22Rv1 (cell line): Measurements from ENCODE around the gene CTNND2.

Source experiments
- H3K27ac ChIP-seq: fragments of 450-650 bp; 2 replicates; pipeline ENCODE4 v1.5.1; 2017
- CTCF ChIP-seq: fragments of 450-650 bp; IDR thresholded peaks from 2 replicates; pipeline ENCODE4 v1.5.1; 2017; ENCODE audit warnings: mild to moderate bottlenecking
- ZFX ChIP-seq: fragments of 450-650 bp; IDR thresholded peaks from 2 replicates; pipeline ENCODE4 v1.6.1; 2017; ENCODE audit warnings: antibody characterized with exemption, borderline replicate concordance

Gene CTNND2

GRCh38 chr5:11719888-11720481 lies 184.3 kb downstream of the CTNND2 start:
- TF ChIP-seq CTCF (peak; percentile 84), ZFX (no peak)
- H3K27ac ChIP-seq: no peak overlapping the region

GRCh38 chr5:11715461-11716196 lies 188.6 kb downstream of the CTNND2 start:
- no peak overlapping the region for H3K27ac ChIP-seq
- TF ChIP-seq CTCF (no peak), ZFX (no peak)

GRCh38 chr5:11711932-11712331 lies 192.3 kb downstream of the CTNND2 start:
- no peak for TF ChIP-seq ZFX
- H3K27ac ChIP-seq: no peak overlapping the region

- TF ChIP-seq ZFX (no peak), CTCF (no peak)
- H3K27ac ChIP-seq: no peak overlapping the region
Observed at GRCh38 chr5:11709021-11709420, 195.2 kb downstream of the CTNND2 start.

- no peak overlapping the region for H3K27ac ChIP-seq
- no peak for TF ChIP-seq ZFX
- no peak for TF ChIP-seq CTCF
Observed at GRCh38 chr5:11704916-11705315, 199.3 kb downstream of the CTNND2 start.

- TF ChIP-seq CTCF: no peak
- no peak for TF ChIP-seq ZFX
- no peak overlapping the region for H3K27ac ChIP-seq
Observed at GRCh38 chr5:11700391-11700790, 203.9 kb downstream of the CTNND2 start.

GRCh38 chr5:11692636-11693035 lies 211.6 kb downstream of the CTNND2 start:
- H3K27ac ChIP-seq: no peak overlapping the region
- no peak for TF ChIP-seq CTCF
- TF ChIP-seq ZFX: no peak
